Mesendoderm (in vitro differentiated cells): ENCODE measurements around the gene S1PR5.
A peak's percentile ranks its signal among the peaks of the same experiment; 100 is the strongest.

Source experiments
- DNase-seq: peaks from one replicate; pipeline ENCODE4 v3.0.0; 2013
- H2AK5ac ChIP-seq: 2 replicates; pipeline ENCODE4 v1.6.1; 2013; ENCODE audit warnings: low read length, inconsistent platforms
- H2BK120ac ChIP-seq: 2 replicates; pipeline ENCODE4 v1.6.1; 2013; ENCODE audit warnings: low read depth, mild to moderate bottlenecking, low read length, moderate library complexity, mixed read lengths
- H2BK15ac ChIP-seq: replicated peaks from 2 replicates; pipeline ENCODE4 v1.6.1; 2013; ENCODE audit warnings: low read depth, mild to moderate bottlenecking, moderate library complexity
- H2BK5ac ChIP-seq: 2 replicates; pipeline ENCODE4 v1.6.1; 2013; ENCODE audit warnings: low read length, inconsistent platforms
- H3K18ac ChIP-seq: 2 replicates; pipeline ENCODE4 v1.6.1; 2013; ENCODE audit warnings: mild to moderate bottlenecking, low read length, mixed read lengths
- H3K23ac ChIP-seq: one replicate; pipeline ENCODE4 v1.6.1; 2013; ENCODE audit warnings: low read length
- H3K27ac ChIP-seq: 2 replicates; pipeline ENCODE4 v1.5.1; 2013; ENCODE audit warnings: low read depth, mild to moderate bottlenecking, inconsistent platforms, low read length, moderate library complexity
- H3K27me3 ChIP-seq: 2 replicates; pipeline ENCODE4 v1.6.1; 2013; ENCODE audit warnings: low read length, control low read depth, mild to moderate bottlenecking, inconsistent platforms; ENCODE audit not compliant: insufficient read depth, poor library complexity
- H3K36me3 ChIP-seq: 2 replicates; pipeline ENCODE4 v1.6.1; 2013; ENCODE audit warnings: low read length, inconsistent platforms; ENCODE audit not compliant: control insufficient read depth, insufficient read depth
- H3K4ac ChIP-seq: one replicate; pipeline ENCODE4 v1.6.1; 2013; ENCODE audit warnings: low read depth, mild to moderate bottlenecking, low read length, moderate library complexity
- H3K4me1 ChIP-seq: 2 replicates; pipeline ENCODE4 v1.6.1; 2013; ENCODE audit warnings: low read depth, low read length, inconsistent platforms; ENCODE audit not compliant: control insufficient read depth
- H3K4me2 ChIP-seq: 2 replicates; pipeline ENCODE4 v1.6.1; 2013; ENCODE audit warnings: low read length
- H3K4me3 ChIP-seq: 2 replicates; pipeline ENCODE4 v1.5.1; 2013; ENCODE audit warnings: mild to moderate bottlenecking, low read length
- H3K56ac ChIP-seq: one replicate; pipeline ENCODE4 v1.6.1; 2013; ENCODE audit warnings: low read length
- H3K79me1 ChIP-seq: 2 replicates; pipeline ENCODE4 v1.6.1; 2013; ENCODE audit warnings: low read length, inconsistent platforms
- H3K79me2 ChIP-seq: 2 replicates; pipeline ENCODE4 v1.6.1; 2013; ENCODE audit warnings: mild to moderate bottlenecking, low read length; ENCODE audit not compliant: control insufficient read depth, insufficient read depth
- H3K9ac ChIP-seq: 2 replicates; pipeline ENCODE4 v1.6.1; 2013; ENCODE audit warnings: low read length, inconsistent platforms
- H4K5ac ChIP-seq: one replicate; pipeline ENCODE4 v1.6.1; 2013; ENCODE audit warnings: low read length
- H4K8ac ChIP-seq: one replicate; pipeline ENCODE4 v1.6.1; 2013; ENCODE audit warnings: low read depth, mild to moderate bottlenecking, control low read depth, low read length, moderate library complexity
- WGBS: extraction: QIAGEN DNeasy Blood & Tissue Kit; methylation state at CpG from one replicate; pipeline ENCODE4 v1.1.7; 2013; ENCODE audit warnings: low lambda C conversion rate, missing lambda C conversion rate; ENCODE audit not compliant: insufficient coverage; ENCODE audit errors: extremely low coverage; 5-methylcytosine and 5-hydroxymethylcytosine counted together

Gene S1PR5

DNA sequence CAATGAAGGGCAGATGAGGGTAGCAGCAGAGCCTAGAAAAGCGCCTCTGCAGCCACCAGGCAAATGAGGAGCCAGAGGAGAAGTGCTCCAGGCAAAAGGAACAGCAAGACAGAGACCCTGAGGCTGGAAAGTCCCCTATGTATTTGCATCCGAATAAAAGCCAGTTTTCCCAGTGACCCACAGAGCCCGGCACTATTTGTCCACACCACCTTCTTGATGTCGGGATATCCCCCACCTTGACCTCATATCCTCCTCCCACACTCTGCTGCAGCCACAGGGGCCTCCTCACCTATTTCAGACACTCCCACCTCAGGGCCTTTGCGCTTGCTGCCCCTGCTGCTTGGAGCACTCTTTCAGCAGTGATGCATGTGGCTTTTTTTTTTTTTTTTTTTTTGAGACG is 33.1 kb upstream of the S1PR5 start:
- Histone ChIP-seq H2BK15ac (no peak overlapping the region), H2BK5ac (no peak overlapping the region), H3K79me2 (no peaks in the 10 kb centered on the region), H3K23ac (no peak overlapping the region), H4K8ac (no peak overlapping the region), H3K27me3 (no peaks in the 10 kb centered on the region), H3K56ac (no peak overlapping the region), H2BK120ac (no peak overlapping the region), H3K27ac (no peak overlapping the region), H3K36me3 (peaks cover 9% of the 10 kb centered on the region), H3K4me2 (no peak overlapping the region), H3K4ac (no peak overlapping the region), H3K18ac (no peak overlapping the region), H3K79me1 (no peaks in the 10 kb centered on the region), H3K4me3 (no peak overlapping the region), H4K5ac (no peak overlapping the region), H3K9ac (no peak overlapping the region), H3K4me1 (no peaks in the 10 kb centered on the region), H2AK5ac (no peak overlapping the region)
- no peak for DNase-seq
- WGBS: no CpG with 5 or more reads among the region's 6 CpGs

DNA sequence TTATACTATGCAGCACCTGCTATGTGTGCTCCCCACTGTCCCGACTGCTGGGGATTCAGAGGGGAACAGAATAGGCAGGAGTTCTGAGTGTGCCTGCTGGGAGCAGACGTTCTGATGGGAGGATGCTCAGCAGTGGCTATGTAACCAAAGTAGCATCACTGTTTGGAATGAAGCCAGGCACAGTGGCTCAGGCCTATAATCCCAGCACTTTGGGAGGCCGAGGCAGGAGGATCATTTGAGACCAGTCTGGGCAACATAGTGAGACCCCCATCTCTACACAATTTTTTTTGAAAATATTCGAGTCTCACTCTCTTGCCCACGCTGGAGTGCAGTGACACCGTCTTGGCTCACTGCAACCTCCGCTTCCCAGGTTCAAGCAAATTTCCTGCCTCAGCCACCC is 32.5 kb upstream of the S1PR5 start:
- peaks cover 8% of the 10 kb centered on the region for H3K36me3 ChIP-seq
- no peak overlapping the region for H3K4me3 ChIP-seq
- no peak overlapping the region for H4K5ac ChIP-seq
- no peak overlapping the region for H2BK15ac ChIP-seq
- H2BK5ac ChIP-seq: no peak overlapping the region
- H2AK5ac ChIP-seq: no peak overlapping the region
- H3K79me2 ChIP-seq: no peaks in the 10 kb centered on the region
- H3K4me2 ChIP-seq: no peak overlapping the region
- H4K8ac ChIP-seq: no peak overlapping the region
- WGBS: no CpG with 5 or more reads among the region's 7 CpGs
- no peak for DNase-seq
- H3K79me1 ChIP-seq: peaks cover 2% of the 10 kb centered on the region
- H3K18ac ChIP-seq: no peak overlapping the region
- H3K9ac ChIP-seq: no peak overlapping the region
- no peak overlapping the region for H3K4ac ChIP-seq
- H3K4me1 ChIP-seq: no peaks in the 10 kb centered on the region
- H3K27ac ChIP-seq: no peak overlapping the region
- no peak overlapping the region for H2BK120ac ChIP-seq
- no peak overlapping the region for H3K56ac ChIP-seq
- no peak overlapping the region for H3K23ac ChIP-seq
- H3K27me3 ChIP-seq: no peaks in the 10 kb centered on the region

DNA sequence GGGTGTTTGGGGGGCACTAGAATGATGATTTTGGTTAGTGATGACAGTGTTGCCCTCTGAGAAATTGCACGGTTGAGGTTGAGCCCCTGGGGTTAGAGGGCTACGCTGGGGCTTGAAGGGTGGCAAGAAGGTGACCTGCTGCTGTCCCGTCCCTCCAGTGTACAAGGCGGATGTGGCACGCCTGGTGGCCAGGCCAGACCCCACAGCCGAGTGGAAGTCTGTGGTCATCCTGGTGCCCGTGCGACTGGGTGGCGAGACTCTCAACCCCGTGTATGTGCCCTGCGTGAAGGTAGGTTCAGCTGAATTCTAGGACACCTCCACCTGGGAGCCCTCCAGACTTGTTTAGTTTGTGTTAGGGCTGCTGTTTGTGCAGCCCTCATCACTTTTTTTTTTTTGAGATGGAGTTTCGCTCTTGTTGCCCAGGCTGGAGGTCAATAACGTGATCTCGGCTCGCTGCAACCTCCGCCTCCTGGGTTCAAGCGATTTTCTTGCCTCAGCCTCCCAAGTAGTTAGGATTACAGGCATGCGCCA is 31.6 kb upstream of the S1PR5 start:
- H3K18ac ChIP-seq: no peak overlapping the region
- H3K36me3 ChIP-seq: peaks cover 8% of the 10 kb centered on the region
- H3K23ac ChIP-seq: no peak overlapping the region
- H3K79me1 ChIP-seq: peaks cover 4% of the 10 kb centered on the region
- no peak overlapping the region for H4K8ac ChIP-seq
- no peak overlapping the region for H4K5ac ChIP-seq
- no peak overlapping the region for H3K4me3 ChIP-seq
- no peaks in the 10 kb centered on the region for H3K79me2 ChIP-seq
- no peaks in the 10 kb centered on the region for H3K4me1 ChIP-seq
- no peak for DNase-seq
- WGBS: no CpG with 5 or more reads among the region's 18 CpGs
- H3K9ac ChIP-seq: no peak overlapping the region
- no peak overlapping the region for H3K4me2 ChIP-seq
- H2BK15ac ChIP-seq: no peak overlapping the region
- no peak overlapping the region for H2AK5ac ChIP-seq
- H2BK5ac ChIP-seq: no peak overlapping the region
- H3K27ac ChIP-seq: no peak overlapping the region
- no peak overlapping the region for H2BK120ac ChIP-seq
- no peaks in the 10 kb centered on the region for H3K27me3 ChIP-seq
- H3K4ac ChIP-seq: no peak overlapping the region
- H3K56ac ChIP-seq: no peak overlapping the region

DNA sequence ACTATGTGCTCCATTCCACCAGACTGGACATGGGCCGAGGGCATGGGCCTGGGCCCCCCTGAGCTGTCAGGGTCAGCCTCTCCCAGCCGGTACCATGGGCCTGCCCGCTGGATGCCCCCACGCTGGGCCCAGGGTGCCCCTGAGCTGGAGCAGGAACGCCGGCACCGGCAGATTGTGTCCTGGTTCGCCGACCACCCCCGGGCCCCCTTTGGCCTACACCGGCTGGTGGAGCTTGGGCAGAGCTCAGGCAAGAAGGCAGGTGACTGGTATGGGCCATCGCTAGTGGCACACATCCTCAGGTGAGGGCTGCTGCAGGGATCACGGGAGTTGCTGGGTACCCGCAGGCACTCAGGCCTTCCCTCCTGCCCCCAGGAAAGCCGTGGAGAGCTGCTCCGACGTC is 29.6 kb upstream of the S1PR5 start:
- H2AK5ac ChIP-seq: no peak overlapping the region
- peaks cover 2% of the 10 kb centered on the region for H3K36me3 ChIP-seq
- no peak overlapping the region for H2BK120ac ChIP-seq
- no peak overlapping the region for H3K4ac ChIP-seq
- no peaks in the 10 kb centered on the region for H3K79me2 ChIP-seq
- no CpG with 5 or more reads among the region's 17 CpGs for WGBS
- no peak overlapping the region for H3K23ac ChIP-seq
- peaks cover 4% of the 10 kb centered on the region for H3K79me1 ChIP-seq
- H3K4me1 ChIP-seq: no peaks in the 10 kb centered on the region
- no peak overlapping the region for H4K5ac ChIP-seq
- no peak overlapping the region for H2BK15ac ChIP-seq
- no peak overlapping the region for H3K27ac ChIP-seq
- H3K18ac ChIP-seq: no peak overlapping the region
- H3K4me2 ChIP-seq: no peak overlapping the region
- no peak overlapping the region for H3K4me3 ChIP-seq
- no peak overlapping the region for H3K56ac ChIP-seq
- no peak overlapping the region for H4K8ac ChIP-seq
- no peak for DNase-seq
- no peak overlapping the region for H3K9ac ChIP-seq
- no peaks in the 10 kb centered on the region for H3K27me3 ChIP-seq
- H2BK5ac ChIP-seq: no peak overlapping the region

DNA sequence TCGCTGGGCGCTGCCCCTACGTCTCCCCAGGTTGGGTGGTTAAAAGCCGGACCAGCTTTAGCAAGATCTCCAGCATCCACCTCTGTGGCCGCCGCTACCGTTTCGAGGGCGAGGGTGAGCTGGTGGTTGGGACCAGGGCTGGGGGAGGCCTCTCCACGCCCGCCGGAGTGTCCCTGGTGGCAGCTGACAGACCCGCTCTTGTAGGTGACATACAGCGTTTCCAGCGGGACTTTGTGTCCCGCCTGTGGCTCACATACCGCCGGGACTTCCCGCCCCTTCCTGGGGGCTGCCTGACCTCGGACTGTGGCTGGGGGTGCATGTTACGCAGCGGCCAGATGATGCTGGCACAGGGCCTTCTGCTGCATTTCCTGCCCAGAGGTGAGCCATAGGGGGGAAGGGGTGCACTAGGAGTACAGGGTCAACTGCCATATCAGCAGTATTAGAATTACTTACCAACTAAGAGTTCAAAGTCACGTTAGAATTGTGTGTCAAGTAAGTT is 27.6 kb upstream of the S1PR5 start:
- Histone ChIP-seq H3K4me3 (no peak overlapping the region), H3K23ac (no peak overlapping the region)
- WGBS: no CpG with 5 or more reads among the region's 23 CpGs

DNA sequence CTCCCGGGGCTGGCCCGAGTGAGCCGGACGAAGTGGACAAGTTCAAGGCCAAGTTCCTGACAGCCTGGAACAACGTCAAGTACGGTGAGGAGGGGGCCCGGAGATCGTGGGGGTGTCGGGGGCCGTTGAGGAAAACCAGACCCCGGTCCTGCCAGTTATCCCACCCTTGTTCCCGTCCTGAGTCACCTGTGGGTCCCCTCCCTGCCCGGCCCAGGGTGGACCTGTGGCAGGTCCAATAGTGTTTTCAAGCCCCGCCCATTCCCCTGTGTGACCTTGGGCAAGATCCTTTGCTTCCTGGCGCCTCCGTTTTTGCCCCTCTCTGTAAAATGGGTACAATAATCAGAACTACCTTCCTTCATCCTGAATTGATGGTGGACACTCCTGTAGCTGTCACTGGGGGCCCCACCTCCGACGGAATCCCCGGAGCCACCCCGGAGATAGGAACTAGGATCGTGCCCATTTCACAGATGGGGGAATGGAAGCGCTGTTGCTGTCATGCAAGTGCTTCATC is 27.1 kb upstream of the S1PR5 start:
- no CpG with 5 or more reads among the region's 22 CpGs for WGBS

More for the DNA sequence above, 27.6 kb upstream of the S1PR5 start:
- Histone ChIP-seq H2BK15ac (no peak overlapping the region), H2BK5ac (no peak overlapping the region), H4K8ac (no peak overlapping the region), H3K27me3 (no peaks in the 10 kb centered on the region), H3K79me2 (no peaks in the 10 kb centered on the region), H3K4ac (no peak overlapping the region), H3K4me2 (no peak overlapping the region), H3K18ac (no peak overlapping the region), H2BK120ac (no peak overlapping the region), H4K5ac (no peak overlapping the region), H3K9ac (no peak overlapping the region), H3K27ac (no peak overlapping the region), H3K36me3 (peaks cover 2% of the 10 kb centered on the region), H3K56ac (peak overlapping the region; percentile 56), H3K4me1 (no peaks in the 10 kb centered on the region), H3K79me1 (peaks cover 4% of the 10 kb centered on the region), H2AK5ac (no peak overlapping the region)
- DNase-seq: no peak

More for the DNA sequence above, 27.1 kb upstream of the S1PR5 start:
- no peak overlapping the region for H2BK15ac ChIP-seq
- H3K27ac ChIP-seq: peak overlapping the region; percentile 37
- H4K5ac ChIP-seq: no peak overlapping the region
- peak; percentile 42 for DNase-seq
- no peak overlapping the region for H2BK5ac ChIP-seq
- peak overlapping the region; percentile 75 for H3K4me2 ChIP-seq
- peak overlapping the region; percentile 87 for H3K4me3 ChIP-seq
- peak overlapping the region; percentile 45 for H3K23ac ChIP-seq
- no peak overlapping the region for H2BK120ac ChIP-seq
- no peak overlapping the region for H2AK5ac ChIP-seq
- peaks cover 2% of the 10 kb centered on the region for H3K36me3 ChIP-seq
- no peaks in the 10 kb centered on the region for H3K27me3 ChIP-seq
- H3K18ac ChIP-seq: peak overlapping the region; percentile 88
- peaks cover 4% of the 10 kb centered on the region for H3K79me1 ChIP-seq
- H3K56ac ChIP-seq: peak overlapping the region; percentile 86
- no peak overlapping the region for H4K8ac ChIP-seq
- peak overlapping the region; percentile 41 for H3K4ac ChIP-seq
- H3K9ac ChIP-seq: peak overlapping the region; percentile 85
- no peaks in the 10 kb centered on the region for H3K79me2 ChIP-seq
- no peaks in the 10 kb centered on the region for H3K4me1 ChIP-seq
